Breast epithelium (tissue), 3 donors: ENCODE results near the gene KDM4C.

Experiments used
- CTCF ChIP-seq, 3 donors: fragments of 450-650 bp; IDR thresholded peaks; one replicate each; pipeline ENCODE4 v1.5.1; 2016 to 2017; ENCODE audit warnings: antibody characterized with exemption in 3 of 3, mild to moderate bottlenecking in 3 of 3, moderate library complexity in 3 of 3
- POLR2A ChIP-seq: fragments of 450-650 bp; IDR thresholded peaks from one replicate; pipeline ENCODE4 v1.6.1; 2016; ENCODE audit warnings: antibody characterized with exemption, mild to moderate bottlenecking, moderate library complexity

DNA sequence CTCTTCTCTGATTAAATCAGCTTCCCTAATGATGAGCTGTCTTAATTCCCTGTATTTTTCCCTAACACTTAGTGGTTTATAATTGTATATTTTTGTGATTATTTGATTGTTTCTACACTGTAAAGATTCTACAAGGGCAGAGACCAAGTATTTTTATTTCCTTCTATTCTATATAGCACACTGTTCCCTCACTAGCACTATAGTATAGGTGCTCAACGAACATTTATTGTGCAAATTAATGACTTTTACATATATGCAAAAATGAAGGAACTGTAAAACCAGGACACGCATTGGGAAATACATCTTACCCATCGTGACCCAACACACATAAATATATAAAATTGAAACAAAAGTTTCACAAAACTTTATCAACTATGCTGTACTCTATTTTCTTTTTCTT lies 7.6 kb downstream of the KDM4C start:
- TF ChIP-seq CTCF (IDR thresholded peaks at IDR 0.05) (no peak), POLR2A (no peak)
